Stimulated activated CD8-positive, alpha-beta memory T cell treated with anti-CD3 and anti-CD28 coated beads, Interleukin-12 subunit alpha, Interleukin-12 subunit beta, amount 100 ng/mL, for 24 hours (primary cell): ENCODE results near the gene AP1B1.

Experiments
- DNase-seq: peaks from one replicate; pipeline ENCODE4 v3.0.0-alpha.2; 2020; ENCODE audit errors: extremely low read depth

AP1B1 gene

GRCh38 chr22:29331658-29332300, 56.6 kb downstream of the AP1B1 start:
- no peak for DNase-seq

GRCh38 chr22:29331213-29331612, 57.2 kb downstream of the AP1B1 start:
- DNase-seq: no peak

- no peak for DNase-seq
Measured at GRCh38 chr22:29330753-29331152, 57.6 kb downstream of the AP1B1 start.

DNA sequence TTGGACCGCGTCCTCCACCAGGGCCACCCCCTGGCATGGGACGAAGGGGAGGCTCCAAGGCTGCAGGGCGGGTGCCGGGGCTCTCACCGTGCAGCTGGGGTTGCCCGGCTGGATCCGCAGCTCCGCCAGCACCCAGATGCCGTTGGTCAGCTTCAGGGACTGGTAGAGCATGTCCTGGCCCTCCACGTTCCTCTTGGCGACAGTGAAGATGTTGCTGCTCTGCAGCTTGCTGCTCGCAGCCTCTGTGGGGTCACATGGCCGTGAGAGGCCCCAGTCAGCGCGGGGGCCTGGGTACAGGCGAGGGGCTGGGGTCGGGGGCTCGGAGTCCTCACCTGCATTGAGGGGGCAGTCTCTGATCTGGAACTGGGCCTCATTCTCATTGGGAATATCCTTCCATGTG, 58.1 kb downstream of the AP1B1 start:
- DNase-seq: no peak

- no peak for DNase-seq
Measured at GRCh38 chr22:29329581-29329980, 58.8 kb downstream of the AP1B1 start.

DNA sequence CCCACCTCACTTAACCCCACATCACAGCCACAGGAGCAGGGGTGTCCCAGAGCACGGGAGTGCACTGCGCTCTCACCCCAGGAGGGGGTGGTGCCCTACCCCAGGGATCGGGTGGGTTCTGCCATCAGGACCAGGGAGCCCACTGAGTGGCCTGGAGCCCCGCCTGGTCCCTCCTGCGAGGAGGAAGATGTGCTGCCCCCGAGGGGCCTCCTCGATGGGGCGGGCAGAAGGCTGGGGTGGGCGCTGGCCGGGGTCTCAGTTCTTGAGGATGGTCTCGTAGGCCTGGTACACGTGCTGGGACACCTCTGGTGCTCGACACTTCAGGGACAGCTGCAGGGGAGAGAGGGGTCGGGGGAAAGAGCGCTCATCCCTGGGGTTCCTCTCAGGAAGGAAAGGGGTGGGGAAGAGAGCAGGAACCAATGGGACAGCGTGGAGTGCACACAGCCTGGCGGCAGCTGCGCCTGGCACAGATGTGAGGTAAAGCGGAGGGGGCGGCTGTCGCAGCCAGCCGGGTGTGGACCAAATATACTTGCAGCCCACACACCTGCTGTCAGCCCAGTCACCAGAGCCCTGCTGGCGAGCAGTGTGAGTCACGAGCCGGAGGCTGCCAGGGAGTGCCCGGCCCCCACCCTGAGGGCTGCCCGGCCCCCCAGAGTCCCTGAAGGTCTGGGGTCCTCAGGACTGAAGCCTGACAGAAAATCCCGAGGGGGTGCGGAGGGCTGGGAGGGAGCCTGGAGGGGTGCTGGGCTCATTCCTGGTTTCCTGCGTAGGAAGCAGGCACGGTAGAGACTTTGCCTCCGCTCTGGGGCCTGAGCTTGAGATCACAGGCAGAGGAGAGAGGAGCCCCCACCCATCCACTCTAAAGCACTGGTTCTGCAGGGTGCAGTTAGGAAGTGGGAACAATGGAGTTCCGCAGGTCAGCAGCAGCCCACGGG, 59.5 kb downstream of the AP1B1 start:
- DNase-seq: no peak

DNA sequence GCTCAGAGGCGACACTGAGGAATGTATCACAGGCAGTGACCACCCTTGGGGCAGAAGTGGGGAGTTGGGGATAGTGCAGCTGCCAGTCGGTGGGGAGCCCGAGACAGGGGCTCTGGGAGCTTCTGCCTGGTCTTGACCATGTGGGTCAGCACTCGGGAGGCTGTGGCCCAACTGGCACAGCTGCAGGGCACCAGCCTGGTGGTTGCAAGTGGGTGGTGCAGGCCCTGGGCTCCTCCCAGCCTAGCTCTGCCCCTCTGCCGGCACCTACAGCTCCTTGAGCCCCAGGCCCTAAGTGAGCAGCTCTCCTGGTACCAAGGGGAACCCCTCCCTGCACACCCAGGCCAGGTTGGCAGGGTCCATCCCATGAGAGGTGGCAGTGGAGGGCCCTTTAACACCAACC, 60.3 kb downstream of the AP1B1 start:
- DNase-seq: no peak

GRCh38 chr22:29327089-29327764, 61.1 kb downstream of the AP1B1 start:
- DNase-seq: no peak

DNA sequence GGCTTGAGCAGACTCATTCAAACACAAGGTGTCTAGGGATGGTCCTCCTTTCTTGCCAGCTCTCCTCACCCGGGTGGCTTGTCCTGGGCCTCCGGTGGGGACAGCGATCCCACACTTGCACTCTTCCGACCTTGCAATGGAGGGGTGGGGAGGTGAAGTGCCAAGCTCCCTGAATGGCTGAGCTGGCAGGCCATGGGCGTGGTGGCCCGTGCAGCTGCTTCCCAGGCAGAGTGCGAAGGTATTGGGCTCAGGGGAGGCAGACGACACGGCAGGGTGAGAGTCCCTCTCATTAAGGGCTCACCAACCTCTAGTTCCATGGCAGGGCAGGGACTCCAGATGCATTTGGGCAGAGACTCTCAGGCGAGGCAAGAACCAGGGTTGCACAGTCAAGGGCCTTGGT, 61.9 kb downstream of the AP1B1 start:
- DNase-seq: no peak

- no peak for DNase-seq
Measured at GRCh38 chr22:29325785-29326315, 62.5 kb downstream of the AP1B1 start.

GRCh38 chr22:29325356-29325755, 63.0 kb downstream of the AP1B1 start:
- no peak for DNase-seq

DNA sequence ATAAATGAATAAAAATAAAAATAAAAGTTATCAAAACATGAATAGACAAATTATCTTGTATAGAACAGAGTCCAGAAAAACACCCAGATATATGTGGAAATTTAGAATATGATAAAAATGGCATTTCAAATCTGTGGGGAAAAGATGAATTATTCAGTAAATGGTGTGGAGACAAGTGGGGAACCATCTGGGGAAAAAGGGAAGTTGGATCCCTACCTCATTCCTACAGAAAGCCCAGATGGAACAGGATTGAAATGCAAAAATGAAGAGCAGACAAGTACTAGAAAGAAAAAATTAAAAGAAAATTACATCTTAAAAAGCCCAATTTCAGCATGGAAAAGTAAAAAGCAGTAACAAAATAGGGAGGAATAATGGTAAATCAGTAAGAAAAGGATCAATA, 64.7 kb downstream of the AP1B1 start:
- no peak for DNase-seq

DNA sequence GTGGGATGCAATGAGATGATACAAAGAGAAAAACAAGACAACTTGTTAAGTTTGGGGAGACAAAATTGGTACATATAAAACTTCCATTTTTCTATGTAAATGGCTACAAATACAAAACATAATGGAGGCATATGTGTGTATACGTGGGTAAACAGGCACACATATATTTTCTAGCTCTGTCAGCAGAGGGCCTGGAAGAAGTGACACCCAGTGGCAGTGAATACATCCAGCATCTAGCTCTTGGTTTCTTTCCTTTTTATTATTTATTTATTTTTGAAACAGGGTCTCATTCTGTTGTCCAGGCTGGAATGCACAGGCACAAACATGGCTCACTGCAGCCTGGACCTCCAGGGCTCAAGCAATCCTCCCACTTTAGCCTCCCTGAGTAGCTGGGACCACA, 67.8 kb downstream of the AP1B1 start:
- DNase-seq: no peak

DNA sequence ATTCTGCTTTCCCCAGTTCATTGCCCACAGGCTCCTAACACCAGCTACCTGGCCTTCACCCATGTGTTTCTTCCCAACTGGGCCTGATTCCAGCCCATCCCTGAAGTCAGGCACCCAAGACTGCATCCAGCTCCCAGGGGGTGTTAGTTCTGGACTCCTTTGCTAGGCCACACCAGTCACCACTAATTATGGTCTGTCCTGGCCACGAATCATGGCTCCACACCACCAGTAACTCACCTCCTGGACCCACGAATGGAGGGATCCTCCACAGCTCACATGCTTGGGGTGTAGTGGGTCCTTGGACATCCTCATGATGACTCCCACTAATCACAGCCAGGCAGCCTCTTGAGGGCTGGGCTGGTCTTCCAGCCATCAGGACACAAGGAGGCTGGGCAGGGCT, 69.3 kb downstream of the AP1B1 start:
- DNase-seq: no peak

DNA sequence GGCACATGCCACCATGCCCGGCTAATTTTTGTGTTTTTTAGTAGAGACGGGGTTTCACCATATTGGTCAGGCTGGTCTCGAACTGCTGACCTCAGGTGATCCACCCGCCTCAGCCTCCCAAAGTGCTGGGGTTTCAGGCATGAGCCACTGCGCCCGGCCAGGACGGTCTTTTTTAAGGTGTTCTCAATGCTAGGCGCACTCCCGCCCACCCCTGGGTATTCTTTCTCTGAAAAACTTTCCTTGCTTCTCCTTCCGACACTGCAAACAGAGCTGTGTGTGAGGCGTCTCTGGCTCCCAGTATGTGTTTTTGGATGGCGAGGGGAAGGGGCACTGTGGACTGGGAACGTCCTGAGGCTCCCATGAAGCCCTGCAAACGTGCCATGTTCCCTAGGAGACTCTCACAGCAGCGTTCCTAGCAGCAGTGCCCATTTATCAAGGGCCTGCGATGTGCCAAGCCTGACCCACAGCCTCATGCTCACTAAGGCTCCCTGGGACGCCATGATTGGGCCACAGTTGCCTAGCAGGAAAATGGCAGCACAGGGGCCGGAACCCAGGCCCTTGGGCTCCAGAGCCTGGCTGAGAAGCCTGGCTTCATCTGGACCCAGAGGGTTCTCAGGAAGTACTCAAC, 70.4 kb downstream of the AP1B1 start:
- DNase-seq: no peak

- no peak for DNase-seq
Measured at GRCh38 chr22:29316141-29316828, 72.1 kb downstream of the AP1B1 start.

GRCh38 chr22:29315286-29316140, 72.9 kb downstream of the AP1B1 start, which contains the start of gene RASL10A:
RASL10A (minus strand) TSS chr22:29315697; CDS start chr22:29315246, 451 bp downstream.
- no peak for DNase-seq

DNA sequence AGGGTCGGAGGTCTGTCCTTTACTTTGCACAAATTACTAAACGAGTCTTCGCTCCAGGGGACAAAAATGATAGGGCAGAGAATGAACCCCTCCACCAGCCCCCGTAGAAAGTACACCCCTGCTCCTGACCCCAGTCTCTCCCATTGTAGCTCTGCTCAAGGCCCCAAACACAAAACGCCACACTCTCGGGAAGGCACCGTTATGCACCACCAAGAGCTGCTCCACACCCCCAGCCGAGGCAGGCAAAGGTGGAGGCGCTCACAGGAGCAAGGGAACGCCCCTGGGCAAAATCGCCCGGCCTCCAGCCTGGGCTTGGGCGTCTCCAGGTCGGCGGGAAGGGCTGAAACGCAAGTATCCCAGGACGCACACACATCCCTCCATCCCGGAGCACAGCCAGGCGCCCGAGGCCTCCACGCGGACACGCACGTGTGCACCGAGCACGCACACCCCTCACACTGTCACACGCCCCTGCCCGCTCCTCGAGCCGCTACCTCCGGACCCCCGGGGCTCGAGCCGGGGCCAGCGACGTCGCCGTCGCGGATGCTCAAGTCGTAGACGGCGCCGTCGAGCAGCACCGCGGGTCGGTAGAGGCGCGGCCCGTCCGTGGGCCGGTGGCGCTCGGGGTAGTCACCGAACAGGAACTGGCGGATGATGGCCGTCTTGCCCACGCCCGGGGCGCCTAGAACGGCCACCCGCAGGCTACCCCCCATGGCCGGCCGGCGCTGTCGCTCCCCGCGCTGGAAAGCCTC, 73.7 kb downstream of the AP1B1 start:
- no peak for DNase-seq
